RKO (cell line): Measurements from ENCODE around the gene MRPL38.
"Not testable (repeated sequence)": the region's sequence is repeated elsewhere in the genome, so short reads cannot be mapped to it uniquely, and the experiment has no call there.

Experiments
- DNase-seq: peaks from one replicate; pipeline ENCODE4 v3.0.0-alpha.2; 2016; ENCODE audit warnings: low spot score

MRPL38 gene

GRCh38 chr17:75896415-75897159 lies 8.1 kb downstream of the MRPL38 start, which contains the start of gene TRIM65:
Gene TRIM65, minus strand, starts transcription at chr17:75896951. Its CDS starts 14 bp downstream, at chr17:75896937.
- peak; percentile 84 for DNase-seq

DNA sequence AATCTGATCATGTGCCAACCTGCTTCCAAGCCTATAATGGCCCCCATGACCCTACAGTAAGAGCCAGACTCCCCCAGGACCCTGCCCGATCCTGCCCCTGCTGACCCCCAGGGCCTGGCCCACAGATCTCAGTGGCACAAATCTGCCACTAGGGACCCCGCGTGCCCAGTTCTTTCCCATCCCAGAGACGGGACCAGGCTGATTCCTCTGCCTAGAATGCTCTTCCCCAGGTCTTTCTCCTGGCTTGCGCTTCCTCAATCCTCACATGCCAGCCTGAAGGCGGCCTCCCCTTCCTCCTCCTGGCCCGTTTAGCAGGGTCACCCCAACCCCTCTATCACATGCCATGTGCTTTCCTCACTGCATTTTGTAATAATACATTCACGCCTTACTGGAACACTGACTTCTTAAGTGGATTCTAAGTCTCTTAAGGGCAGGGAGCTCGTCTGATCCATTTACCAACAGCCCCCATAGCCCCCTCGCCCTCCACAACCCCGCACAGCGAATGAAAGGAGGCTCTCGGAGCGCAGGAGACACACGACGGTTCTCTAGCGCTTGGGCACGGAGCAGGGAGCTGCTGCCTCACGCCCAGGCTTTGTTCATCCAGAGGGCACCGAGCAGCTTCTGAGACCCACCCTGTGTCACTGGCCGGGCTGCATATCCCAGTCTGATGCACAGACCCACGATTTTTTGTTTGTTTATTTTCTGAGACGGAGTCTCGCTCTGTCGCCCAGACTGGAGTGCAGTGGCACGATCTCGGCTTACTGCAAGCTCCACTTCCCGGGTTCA lies 9.1 kb downstream of the MRPL38 start:
- DNase-seq, result peak; percentile 73

- no peak for DNase-seq
These were observed 10.5 kb downstream of the MRPL38 start for GRCh38 chr17:75894049-75894733.

- DNase-seq, result no peak
These were observed 11.2 kb downstream of the MRPL38 start for GRCh38 chr17:75893305-75894048.

DNA sequence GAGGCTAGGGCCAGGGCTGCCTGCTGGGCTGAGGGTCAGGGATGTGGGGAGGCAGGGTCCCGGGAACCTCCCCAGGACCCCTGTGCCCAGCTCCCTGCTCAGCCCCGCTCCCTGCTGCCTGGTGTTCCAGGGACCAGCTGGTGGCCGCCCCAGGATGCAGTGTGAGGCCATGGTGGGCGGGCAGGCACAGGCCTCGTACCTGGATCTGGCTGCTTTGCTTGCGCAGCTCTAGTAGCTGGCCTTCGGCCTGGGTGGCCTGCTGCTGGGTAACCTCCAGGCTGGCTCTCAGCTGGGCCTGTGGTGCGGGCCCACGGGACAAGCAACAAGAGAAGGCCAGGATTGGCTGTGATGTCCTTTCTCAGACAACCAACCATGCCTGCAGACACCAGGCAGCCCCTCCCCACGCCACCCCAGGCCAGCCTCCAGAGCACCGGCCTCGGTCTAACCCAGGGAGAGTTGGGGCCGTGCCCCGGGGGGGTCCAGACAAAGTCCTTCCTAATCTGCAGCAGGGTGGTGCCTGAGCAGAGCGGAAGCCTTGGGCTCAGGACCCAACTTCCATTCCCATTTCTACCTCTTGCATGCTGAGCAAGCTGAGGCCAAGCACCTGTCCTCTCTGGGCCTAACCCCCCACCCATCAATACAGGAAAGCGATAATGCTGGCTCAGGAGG lies 12.0 kb downstream of the MRPL38 start:
- DNase-seq, result no peak

DNA sequence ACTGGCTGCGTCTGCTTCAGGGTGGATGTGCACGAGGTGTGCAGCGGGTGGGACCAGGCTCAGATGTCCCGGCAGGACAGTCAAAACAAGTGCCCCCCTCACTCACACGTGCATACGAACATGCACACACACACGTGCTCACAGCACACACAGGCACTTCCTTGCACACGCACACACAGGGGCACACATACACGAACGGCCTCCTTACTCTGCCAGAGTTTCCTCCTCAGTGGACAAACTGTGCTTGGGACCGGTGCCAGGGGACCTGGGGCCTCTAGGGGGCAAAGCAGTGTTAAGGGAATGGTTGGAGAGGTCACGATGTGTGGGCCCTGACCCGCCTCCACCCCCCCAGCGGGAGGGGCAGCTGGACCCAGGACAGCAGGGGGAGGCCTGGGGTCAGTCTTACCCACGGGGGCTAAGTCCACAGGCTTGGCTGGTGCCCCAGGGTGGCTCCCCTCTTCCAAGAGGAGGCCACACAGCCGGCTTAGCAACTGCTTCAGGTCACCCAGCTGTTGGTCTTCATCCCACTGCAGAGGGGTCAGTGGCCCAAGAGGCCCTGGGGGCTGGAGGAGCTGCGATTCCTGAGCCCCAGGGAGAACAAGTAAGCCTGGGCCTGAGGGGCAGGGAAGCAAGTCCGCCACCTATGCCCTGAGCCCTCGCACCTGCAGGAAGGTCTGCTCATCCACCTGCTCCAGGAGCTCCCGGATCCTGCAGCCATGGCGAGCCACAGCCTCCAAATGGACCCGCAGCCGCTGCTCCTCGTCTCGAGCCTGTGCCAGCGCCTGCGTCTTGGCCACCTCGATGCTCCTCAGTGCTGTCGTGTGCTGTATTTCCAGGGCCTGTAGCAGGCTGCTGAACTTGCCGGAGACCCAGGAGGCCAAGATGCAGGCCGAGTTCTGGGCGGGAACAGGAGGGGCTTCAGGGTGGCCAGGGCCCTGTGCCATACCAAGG lies 12.8 kb downstream of the MRPL38 start:
- DNase-seq, result no peak

DNA sequence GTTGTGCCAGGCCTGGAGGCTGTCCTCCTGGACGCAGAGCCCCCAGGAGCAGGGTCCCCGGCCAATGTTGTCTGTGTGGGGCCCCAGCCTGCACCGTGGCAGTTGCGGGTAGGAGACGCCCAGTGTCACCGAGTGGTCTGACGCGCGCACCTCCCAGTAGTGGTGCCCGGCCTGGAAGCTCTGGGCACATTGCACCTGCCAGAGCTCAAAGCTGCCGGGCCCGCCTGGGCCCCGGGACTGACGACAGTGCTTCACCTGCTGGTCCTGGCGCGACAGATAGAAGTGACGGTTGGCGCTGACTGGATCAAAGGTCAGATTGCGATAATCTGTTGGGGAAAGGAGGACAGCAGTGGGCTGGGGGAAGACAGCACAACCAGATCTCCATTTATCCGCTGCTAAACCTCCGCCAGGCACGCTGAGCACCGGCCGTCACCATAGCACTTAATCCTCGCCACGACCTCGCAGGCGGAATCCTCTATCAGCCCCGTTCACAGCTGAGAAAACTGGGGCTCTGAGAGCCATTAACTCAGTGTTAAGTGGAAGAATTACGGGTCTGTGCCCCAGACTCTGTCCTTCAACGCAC lies 13.6 kb downstream of the MRPL38 start:
- DNase-seq, result no peak

DNA sequence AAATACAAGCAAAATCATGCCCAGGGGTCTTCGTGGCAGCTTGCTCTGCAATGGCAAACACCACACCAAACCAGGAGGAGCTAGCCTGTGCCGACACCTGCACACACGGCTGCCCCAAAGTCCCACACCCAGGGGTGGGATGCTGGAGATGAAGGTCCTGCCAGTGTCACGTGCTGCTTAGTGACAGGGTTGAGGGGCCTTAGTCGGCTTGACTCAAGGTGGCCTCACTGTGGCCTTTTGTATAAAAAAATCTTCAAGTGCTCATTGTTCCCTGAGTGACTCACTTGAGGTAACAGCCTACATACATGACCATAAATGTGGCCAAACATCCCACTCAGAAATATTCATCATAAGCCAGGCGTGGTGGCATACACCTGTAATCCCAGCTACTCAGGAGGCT lies 15.2 kb downstream of the MRPL38 start:
- peak; percentile 57 for DNase-seq

GRCh38 chr17:75888484-75888883 lies 16.2 kb downstream of the MRPL38 start:
- DNase-seq, result no peak

- not testable (repeated sequence) for DNase-seq
These were observed 18.8 kb downstream of the MRPL38 start for GRCh38 chr17:75885860-75886259.

DNA sequence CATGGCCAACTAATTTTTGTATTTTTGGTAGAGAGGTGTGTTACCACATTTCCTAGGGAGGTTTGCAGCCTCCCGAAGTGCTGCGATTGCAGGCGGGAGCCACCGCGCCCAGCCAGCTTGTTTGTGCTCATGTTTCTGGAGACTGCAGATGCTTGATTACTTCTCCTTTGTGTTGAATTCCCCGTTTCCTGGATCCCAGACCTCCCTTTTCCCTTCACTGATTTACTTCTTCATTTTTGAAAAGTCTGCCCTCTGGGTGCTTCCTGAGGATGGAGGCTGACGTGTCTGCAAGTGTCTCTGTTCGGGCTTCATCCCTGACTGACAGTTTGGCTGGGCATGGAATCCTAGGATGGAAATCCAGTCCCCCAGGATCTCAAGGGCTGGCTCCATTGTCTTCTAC lies 19.3 kb downstream of the MRPL38 start:
- no peak for DNase-seq

- DNase-seq, result no peak
These were observed 22.8 kb downstream of the MRPL38 start for GRCh38 chr17:75881678-75882454.

DNA sequence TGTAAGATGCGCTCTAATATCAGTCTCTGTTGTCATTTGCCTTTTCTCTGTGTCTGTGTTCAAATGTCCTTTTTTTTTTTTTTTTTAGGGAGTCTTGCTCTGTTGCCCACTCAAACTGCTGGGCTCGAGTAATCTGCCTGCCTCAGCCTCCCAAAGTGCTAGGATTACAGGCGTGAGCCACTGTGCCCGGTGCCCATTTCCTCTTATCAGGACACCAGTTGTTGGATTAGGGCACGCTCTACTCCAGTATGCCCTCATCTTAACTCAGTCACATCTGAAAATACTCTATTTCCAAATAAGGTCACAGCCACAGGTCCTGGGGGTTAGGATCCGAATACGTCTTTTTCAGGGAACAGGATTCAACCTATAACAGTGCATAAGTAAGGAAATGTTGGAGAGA lies 24.4 kb downstream of the MRPL38 start:
- DNase-seq, result no peak

DNA sequence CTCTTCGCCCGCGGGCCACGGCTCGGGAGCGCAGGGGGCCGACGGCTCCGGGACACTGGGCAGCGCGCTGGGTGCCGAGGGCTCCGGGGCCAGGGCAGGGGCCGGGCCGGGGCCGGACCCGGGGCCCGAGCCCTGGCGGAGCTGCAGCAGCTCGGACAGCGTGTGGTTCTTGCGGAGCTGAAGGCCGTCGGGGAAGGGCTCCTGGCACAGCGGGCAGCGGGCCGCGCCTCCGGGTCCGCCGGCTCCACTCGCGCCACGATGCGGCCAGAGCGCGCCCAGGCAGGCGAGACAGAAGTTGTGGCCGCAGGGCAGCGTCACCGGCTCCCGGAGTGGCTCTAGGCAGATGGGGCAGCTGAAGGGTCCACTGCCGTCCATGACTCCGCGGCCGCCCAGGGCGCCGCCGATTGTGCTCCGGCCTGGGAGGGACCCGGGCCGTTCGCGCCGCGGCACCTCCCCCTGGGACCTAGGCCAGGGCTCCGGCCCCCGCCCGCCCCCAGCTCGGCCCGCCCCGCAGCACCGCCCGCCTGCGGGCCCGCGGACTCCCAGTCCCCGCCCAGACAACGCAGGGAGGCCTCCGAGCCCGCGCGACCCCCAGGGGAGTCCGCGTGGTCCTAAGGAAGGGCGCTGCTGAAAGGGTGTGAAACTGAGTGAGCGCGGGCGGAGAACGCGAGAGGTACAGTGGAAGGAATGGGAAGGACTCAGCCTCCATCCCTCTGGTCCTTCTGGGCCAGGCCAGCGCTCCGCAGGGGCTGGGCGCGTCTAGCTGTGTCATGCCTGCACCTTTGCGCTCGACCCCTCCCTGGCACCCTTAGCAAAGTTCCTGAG lies 26.3 kb downstream of the MRPL38 start, which contains the start of gene TRIM47:
Gene TRIM47 (minus strand): TSS at position 408 of the 825 bp plus-strand sequence. CDS start 33 bp downstream, at position 375.
- DNase-seq, result peak; percentile 76

- peak; percentile 77 for DNase-seq
These were observed 26.9 kb downstream of the MRPL38 start for GRCh38 chr17:75877752-75878173.

- DNase-seq, result peak; percentile 93
These were observed 27.5 kb downstream of the MRPL38 start for GRCh38 chr17:75876938-75877751.
